ENCODE results near the gene WDR11. TPM values are rescaled to one million over a fixed set of nuclear protein-coding genes. Genes with fewer than 3 reads are reported as not detected.

WDR11 gene
- total RNA-seq, 2 experiments from 2014 or later = 43.3 to 47.1 TPM

GRCh38 chr10:120819366-120819765 lies 31.8 kb upstream of the WDR11 start:
- Histone ChIP-seq H3K36me3 (ENCODE audit: insufficient read depth, low read length) (no peaks in the 10 kb centered on the region), H3K79me2 (ENCODE audit: insufficient read depth, low read depth, low read length) (no peaks in the 10 kb centered on the region), H3K27ac (ENCODE audit: low read depth, low read length, poor library complexity, severe bottlenecking) (no peak overlapping the region), H3K4me3 (ENCODE audit: low read depth, low read length, poor library complexity, severe bottlenecking) (no peak overlapping the region), H3K9me3 (ENCODE audit: low read length) (no peaks in the 10 kb centered on the region), H2AFZ (ENCODE audit: low read length) (no peak overlapping the region), H4K20me1 (ENCODE audit: insufficient read depth, low read length) (no peaks in the 10 kb centered on the region), H3K9me2 (ENCODE audit: insufficient read depth, low read length) (no peaks in the 10 kb centered on the region), H3K4me1 (ENCODE audit: insufficient read depth, low read length, poor library complexity, severe bottlenecking) (no peaks in the 10 kb centered on the region), H3K4me2 (ENCODE audit: low read length) (no peak overlapping the region)
- intact Hi-C loops (cut with micrococcal nuclease; ENCODE audit: unreplicated experiment) = no loop called here
- DNase-seq (ENCODE audit: low spot score) = no peak
- POLR2A ChIA-PET = interaction anchor here (0.9 kb wide), 1 partner anchor 9 kb away, joined by 3 read pairs; no protein-coding TSS in a partner anchor
- CTCF ChIA-PET (ENCODE audit: unreplicated experiment) = no interaction called here
- no TSS peak for BruUV-seq (replicated peaks)
- TF ChIP-seq CTCF (conservative IDR thresholded peaks at IDR 0.05; ENCODE audit: low read length) (no peak), EZH2phosphoT487 (IDR thresholded peaks at IDR 0.05; ENCODE audit: borderline replicate concordance, low read depth, low read length) (no peak)

- no peak overlapping the region for H2AFZ ChIP-seq (ENCODE audit: low read length)
- CTCF ChIA-PET (ENCODE audit: unreplicated experiment) = no interaction called here
- TF ChIP-seq CTCF (conservative IDR thresholded peaks at IDR 0.05; ENCODE audit: low read length) (no peak), EZH2phosphoT487 (IDR thresholded peaks at IDR 0.05; ENCODE audit: borderline replicate concordance, low read depth, low read length) (no peak)
- no peak overlapping the region for H3K4me2 ChIP-seq (ENCODE audit: low read length)
- POLR2A ChIA-PET = no interaction called here
- no peak overlapping the region for H3K27ac ChIP-seq (ENCODE audit: low read depth, low read length, poor library complexity, severe bottlenecking)
- no peaks in the 10 kb centered on the region for H4K20me1 ChIP-seq (ENCODE audit: insufficient read depth, low read length)
- H3K4me3 ChIP-seq (ENCODE audit: low read depth, low read length, poor library complexity, severe bottlenecking) = no peak overlapping the region
- no peaks in the 10 kb centered on the region for H3K79me2 ChIP-seq (ENCODE audit: insufficient read depth, low read depth, low read length)
- H3K4me1 ChIP-seq (ENCODE audit: insufficient read depth, low read length, poor library complexity, severe bottlenecking) = no peaks in the 10 kb centered on the region
- no peak for DNase-seq (ENCODE audit: low spot score)
- no peaks in the 10 kb centered on the region for H3K9me3 ChIP-seq (ENCODE audit: low read length)
- H3K9me2 ChIP-seq (ENCODE audit: insufficient read depth, low read length) = no peaks in the 10 kb centered on the region
- no peaks in the 10 kb centered on the region for H3K36me3 ChIP-seq (ENCODE audit: insufficient read depth, low read length)
- no TSS peak for BruUV-seq (replicated peaks)
- intact Hi-C loops (cut with micrococcal nuclease; ENCODE audit: unreplicated experiment) = no loop called here
These were observed 27.9 kb upstream of the WDR11 start for GRCh38 chr10:120823266-120823665.

GRCh38 chr10:120824881-120825309 lies 26.3 kb upstream of the WDR11 start:
- CTCF ChIA-PET (ENCODE audit: unreplicated experiment) = no interaction called here
- H3K36me3 ChIP-seq (ENCODE audit: insufficient read depth, low read length) = no peaks in the 10 kb centered on the region
- H2AFZ ChIP-seq (ENCODE audit: low read length) = no peak overlapping the region

More at GRCh38 chr10:120824881-120825309, 26.3 kb upstream of the WDR11 start:
- Histone ChIP-seq H3K4me1 (ENCODE audit: insufficient read depth, low read length, poor library complexity, severe bottlenecking) (no peaks in the 10 kb centered on the region), H3K9me2 (ENCODE audit: insufficient read depth, low read length) (no peaks in the 10 kb centered on the region), H4K20me1 (ENCODE audit: insufficient read depth, low read length) (no peaks in the 10 kb centered on the region), H3K4me2 (ENCODE audit: low read length) (no peak overlapping the region), H3K79me2 (ENCODE audit: insufficient read depth, low read depth, low read length) (no peaks in the 10 kb centered on the region), H3K9me3 (ENCODE audit: low read length) (no peaks in the 10 kb centered on the region), H3K27ac (ENCODE audit: low read depth, low read length, poor library complexity, severe bottlenecking) (no peak overlapping the region), H3K4me3 (ENCODE audit: low read depth, low read length, poor library complexity, severe bottlenecking) (no peak overlapping the region)
- POLR2A ChIA-PET = no interaction called here
- DNase-seq (ENCODE audit: low spot score) = peak; percentile 29
- intact Hi-C loops (cut with micrococcal nuclease; ENCODE audit: unreplicated experiment) = no loop called here
- no TSS peak for BruUV-seq (replicated peaks)
- TF ChIP-seq EZH2phosphoT487 (IDR thresholded peaks at IDR 0.05; ENCODE audit: borderline replicate concordance, low read depth, low read length) (no peak), CTCF (conservative IDR thresholded peaks at IDR 0.05; ENCODE audit: low read length) (peak; percentile 74)

Measured in OCI-LY7 (cell line).